ENCODE measurements around the gene TNFRSF8.

The TNFRSF8 gene

DNA sequence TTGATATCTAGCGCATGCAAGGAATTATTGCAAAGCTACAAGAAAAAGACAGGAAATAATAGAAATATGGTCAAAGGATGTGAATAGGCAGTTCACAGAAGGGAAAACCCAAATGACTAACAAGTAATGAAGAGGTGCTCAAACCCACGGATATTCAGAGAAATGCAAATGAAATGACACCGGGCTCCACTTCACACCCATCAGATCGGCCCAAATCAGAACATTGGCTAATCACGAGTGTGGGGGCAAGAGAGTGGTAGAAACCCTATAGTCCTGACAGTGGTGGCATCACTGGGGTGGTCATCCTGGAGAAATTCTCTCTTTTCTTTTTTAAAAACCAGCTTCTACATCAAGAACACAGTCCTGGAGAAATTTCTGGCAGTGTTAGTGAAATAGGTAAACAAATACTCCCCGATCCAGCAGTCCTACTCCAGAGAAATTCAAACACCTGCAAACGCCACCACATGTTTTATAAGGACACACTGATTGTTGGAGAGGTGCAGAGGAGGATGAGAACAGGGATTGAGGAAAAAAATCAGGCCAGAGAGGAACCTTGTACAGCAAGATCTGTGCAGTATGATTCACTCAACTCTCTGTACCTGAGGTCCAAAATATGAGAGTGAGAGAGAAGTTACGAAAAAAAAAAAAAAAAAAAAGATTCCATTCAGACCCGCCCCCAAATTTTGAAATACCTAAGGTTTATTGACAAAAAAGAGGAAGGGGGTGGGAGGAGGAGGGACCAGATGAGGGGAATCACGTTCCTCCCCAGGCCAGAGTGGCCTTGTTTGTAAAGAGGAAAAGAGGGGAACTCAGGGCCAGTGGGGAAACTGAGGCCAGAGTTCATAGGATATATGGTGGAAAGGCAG, 94.5 kb downstream of the TNFRSF8 start:
- no peaks in the 10 kb centered on the region for H3K27me3 Mint-ChIP-seq
- peak overlapping the region; percentile 72 for H3K4me3 Mint-ChIP-seq
- no peaks in the 10 kb centered on the region for H3K9me3 Mint-ChIP-seq
- no peaks in the 10 kb centered on the region for H3K36me3 Mint-ChIP-seq
- ATAC-seq (ENCODE audit: low read depth): peak; percentile 54
- DNase-seq (ENCODE audit: low spot score in 2 of 2): peak in 1 of 2 donors; percentile 44
- H3K27ac Mint-ChIP-seq: peak overlapping the region; percentile 93
- peaks cover 67% of the 10 kb centered on the region for H3K4me1 Mint-ChIP-seq

DNA sequence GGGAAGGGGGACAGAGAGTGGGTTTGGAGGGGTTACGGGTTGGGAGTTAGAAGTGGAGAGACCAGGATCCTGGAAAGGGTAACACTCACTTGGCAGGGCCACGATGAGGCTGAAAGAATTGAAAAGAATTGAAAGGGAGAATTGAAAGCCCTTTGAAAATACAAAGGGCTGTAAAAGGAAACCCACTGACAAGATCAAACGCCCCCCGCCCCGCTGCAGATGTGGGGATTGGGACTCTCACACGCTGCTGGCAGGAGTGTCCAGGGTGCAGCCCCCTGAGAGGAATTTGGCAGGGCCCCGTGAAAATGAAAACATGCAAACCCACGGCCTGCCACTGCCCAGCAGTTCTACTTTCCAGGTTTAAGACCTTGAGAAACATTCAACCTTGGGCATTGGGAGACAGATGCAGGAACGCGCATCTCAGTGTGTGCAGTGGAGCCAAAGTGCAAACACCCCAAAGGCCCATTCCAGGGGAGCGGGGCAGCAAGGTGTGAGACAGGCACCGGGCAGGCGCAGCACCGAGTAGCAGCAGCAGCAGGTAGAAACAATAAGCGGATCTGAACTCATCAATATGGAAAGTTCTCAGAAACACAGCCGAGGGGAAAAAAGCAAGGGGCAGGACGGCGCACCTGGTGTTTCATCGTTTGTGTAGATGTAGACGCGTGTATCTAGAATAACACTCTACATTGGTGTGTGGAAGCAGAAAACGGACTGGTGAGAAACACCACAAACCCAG, 95.4 kb downstream of the TNFRSF8 start:
- no peaks in the 10 kb centered on the region for H3K36me3 Mint-ChIP-seq
- no peaks in the 10 kb centered on the region for H3K27me3 Mint-ChIP-seq
- no peak for ATAC-seq (ENCODE audit: low read depth)
- H3K4me1 Mint-ChIP-seq: peaks cover 65% of the 10 kb centered on the region
- H3K4me3 Mint-ChIP-seq: peak overlapping the region; percentile 72
- no peak for DNase-seq (ENCODE audit: low spot score in 2 of 2)
- H3K9me3 Mint-ChIP-seq: no peaks in the 10 kb centered on the region
- H3K27ac Mint-ChIP-seq: peak overlapping the region; percentile 93

DNA sequence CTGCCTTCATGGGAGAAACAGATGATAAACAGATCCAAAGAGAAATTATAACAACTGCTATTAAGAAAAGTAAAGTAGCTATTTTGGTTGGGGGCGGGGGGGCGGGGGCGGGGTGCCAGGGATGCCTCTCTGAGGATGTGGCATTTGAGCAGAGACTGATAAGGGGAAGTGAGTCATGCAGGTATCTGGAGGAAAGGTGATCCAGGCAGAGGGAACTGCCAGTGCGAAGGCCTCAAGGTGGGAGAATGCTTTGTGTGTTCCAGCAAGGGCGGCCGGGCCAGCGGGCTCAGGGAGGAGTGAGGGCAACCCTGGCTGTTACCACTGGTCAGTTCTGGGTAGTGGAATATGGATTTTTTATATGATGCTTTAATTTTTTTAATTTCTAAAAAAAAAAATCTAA, 96.7 kb downstream of the TNFRSF8 start:
- DNase-seq (ENCODE audit: low spot score in 2 of 2) (no peak), ATAC-seq (ENCODE audit: low read depth) (peak; percentile 33)
- no peaks in the 10 kb centered on the region for H3K36me3 Mint-ChIP-seq
- no peak overlapping the region for H3K27ac Mint-ChIP-seq
- peaks cover 66% of the 10 kb centered on the region for H3K4me1 Mint-ChIP-seq
- no peaks in the 10 kb centered on the region for H3K9me3 Mint-ChIP-seq
- no peak overlapping the region for H3K4me3 Mint-ChIP-seq
- no peaks in the 10 kb centered on the region for H3K27me3 Mint-ChIP-seq

DNA sequence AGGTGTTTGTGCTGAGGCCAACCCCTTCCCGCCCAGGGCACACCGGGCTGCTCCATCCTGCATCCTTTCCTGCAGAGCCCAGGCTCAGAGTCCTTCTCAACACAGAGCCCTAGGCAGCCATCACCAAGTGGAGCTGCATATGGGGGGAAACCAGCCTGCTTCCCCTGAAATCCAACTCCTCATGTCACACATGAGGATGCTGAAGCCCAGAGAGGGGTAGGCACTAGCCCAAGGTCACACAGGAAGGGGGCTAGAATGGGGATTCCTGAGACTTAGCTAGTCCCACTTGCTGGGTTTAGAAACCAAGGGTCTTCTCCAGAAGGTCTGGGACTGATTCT, 98.2 kb downstream of the TNFRSF8 start:
- ATAC-seq (ENCODE audit: low read depth) (no peak), DNase-seq (ENCODE audit: low spot score in 2 of 2) (no peak)
- Mint-ChIP-seq H3K27me3 (no peaks in the 10 kb centered on the region), H3K27ac (peak overlapping the region; percentile 49), H3K4me3 (peak overlapping the region; percentile 33), H3K36me3 (no peaks in the 10 kb centered on the region), H3K9me3 (no peaks in the 10 kb centered on the region), H3K4me1 (peaks cover 57% of the 10 kb centered on the region)

DNA sequence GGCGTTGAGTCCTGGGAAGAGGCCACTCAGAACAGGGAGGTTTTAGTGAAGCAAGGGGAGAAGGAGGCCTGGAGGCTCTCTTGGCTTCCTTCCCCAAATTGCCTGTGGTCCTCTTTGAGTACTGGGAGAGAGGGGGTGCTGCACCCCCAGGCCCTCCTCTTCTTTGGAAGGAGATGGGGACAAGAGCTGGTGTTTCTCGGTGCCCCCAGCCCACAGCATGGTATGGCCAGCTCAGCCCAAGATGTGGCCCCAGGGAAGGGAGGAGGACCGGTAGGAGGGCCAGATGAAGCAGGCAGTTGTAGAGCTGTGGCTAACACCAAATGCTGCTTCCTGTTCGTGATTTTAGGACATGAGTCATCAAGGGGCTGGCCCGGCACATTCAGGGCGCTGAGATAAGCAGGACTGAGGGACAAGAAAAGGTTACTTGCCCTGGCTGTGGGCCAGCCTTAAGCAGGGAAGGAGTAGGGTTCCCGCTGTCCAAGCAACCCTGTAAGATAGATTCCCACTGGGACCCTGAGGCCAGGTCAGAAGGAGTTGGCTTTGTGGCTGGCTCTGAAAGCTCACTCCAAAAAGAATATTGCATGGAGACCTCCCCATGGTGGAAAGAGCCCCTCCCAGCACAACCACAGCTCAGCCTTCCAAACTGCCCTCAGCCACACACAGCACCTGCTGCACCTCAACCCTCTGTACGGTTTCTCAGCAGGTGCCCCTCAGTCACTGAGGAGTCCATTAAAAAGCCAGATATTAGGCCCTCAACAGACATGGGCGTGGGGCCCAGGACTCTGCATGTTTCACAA, 98.8 kb downstream of the TNFRSF8 start:
- ATAC-seq (ENCODE audit: low read depth): peak; percentile 70
- DNase-seq (ENCODE audit: low spot score in 2 of 2): no peak
- H3K9me3 Mint-ChIP-seq: no peaks in the 10 kb centered on the region
- H3K4me1 Mint-ChIP-seq: peaks cover 59% of the 10 kb centered on the region
- no peaks in the 10 kb centered on the region for H3K27me3 Mint-ChIP-seq
- no peaks in the 10 kb centered on the region for H3K36me3 Mint-ChIP-seq
- peak overlapping the region; percentile 33 for H3K4me3 Mint-ChIP-seq
- H3K27ac Mint-ChIP-seq: peak overlapping the region; percentile 49

DNA sequence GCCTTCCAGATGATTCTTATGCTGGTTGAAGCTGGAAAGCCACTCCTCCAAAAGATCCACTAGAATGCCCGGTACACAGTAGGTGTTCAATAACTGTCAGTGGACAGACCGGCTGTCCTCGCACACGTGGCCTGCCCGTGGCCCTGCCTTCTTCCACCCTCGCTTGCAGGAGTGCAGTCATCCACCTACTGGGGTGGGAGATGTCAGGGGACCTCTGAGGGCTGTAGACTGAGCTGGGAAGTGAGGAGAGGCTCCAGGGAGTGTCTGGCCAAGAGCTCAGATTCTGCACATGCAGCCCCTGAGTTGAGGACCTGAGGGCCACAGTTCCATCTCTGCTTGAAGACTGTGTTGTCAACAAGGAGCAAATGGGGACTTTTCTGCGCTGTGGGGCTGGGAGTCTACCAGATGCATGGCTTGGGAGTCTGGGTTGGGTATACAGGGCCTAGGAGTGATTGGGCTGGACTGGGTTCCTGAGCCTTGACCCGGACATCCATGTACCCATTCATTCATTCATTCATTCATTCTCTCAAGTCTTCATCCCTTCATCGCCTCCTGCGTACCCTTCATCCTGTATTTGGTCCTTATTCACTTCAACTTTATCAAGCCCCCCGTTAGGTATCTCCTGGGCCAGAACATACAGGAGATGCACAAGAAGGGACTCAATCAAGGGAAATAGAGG, 99.5 kb downstream of the TNFRSF8 start:
- no peak for ATAC-seq (ENCODE audit: low read depth)
- no peaks in the 10 kb centered on the region for H3K27me3 Mint-ChIP-seq

DNA sequence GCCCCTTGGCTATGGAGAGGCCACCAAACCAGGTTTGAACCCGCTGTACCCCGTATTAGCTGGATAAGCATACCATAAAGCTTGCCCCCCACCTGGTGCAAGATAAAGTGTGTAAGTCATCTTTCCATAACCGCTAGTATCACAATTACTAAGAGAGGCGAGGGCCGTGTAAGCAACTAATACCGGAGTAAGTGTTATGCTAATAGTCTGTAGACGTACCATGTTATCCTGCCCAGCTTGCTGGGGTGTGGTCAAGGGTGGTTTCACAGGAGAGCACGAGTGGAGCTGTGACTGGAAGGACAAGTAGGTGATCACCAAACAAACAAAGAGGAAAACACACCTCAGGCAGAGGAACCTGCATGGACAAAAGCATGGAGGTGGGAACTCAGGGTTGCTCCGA, 100.1 kb downstream of the TNFRSF8 start:
- Mint-ChIP-seq H3K4me3 (peak overlapping the region; percentile 9), H3K9me3 (no peaks in the 10 kb centered on the region), H3K36me3 (no peaks in the 10 kb centered on the region), H3K4me1 (peaks cover 55% of the 10 kb centered on the region), H3K27me3 (no peaks in the 10 kb centered on the region), H3K27ac (peak overlapping the region; percentile 49)
- no peak for DNase-seq (ENCODE audit: low spot score in 2 of 2)
- no peak for ATAC-seq (ENCODE audit: low read depth)

More for the DNA sequence above, 99.5 kb downstream of the TNFRSF8 start:
- Mint-ChIP-seq H3K36me3 (no peaks in the 10 kb centered on the region), H3K27ac (peak overlapping the region; percentile 49), H3K9me3 (no peaks in the 10 kb centered on the region), H3K4me1 (peaks cover 55% of the 10 kb centered on the region), H3K4me3 (peak overlapping the region; percentile 9)
- DNase-seq (ENCODE audit: low spot score in 2 of 2): no peak

DNA sequence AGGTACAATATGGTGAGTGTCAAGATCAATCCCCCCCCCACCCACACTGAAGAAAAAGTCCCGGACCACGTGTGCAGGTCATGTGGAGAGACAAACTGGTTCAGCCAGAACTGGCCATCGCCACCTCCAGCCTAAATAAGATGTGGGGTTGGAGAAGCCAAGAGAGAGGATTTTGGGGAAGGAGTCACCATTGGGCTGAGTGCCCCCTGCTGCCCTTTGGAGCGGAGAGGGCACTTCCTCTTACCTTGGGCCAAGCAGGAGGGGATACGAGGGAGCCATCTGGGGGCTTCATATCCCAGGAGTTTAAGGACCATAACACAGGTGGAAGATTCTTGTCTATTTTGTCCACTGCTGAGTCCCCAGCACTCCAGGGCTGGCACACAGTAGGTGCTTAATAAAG, 101.1 kb downstream of the TNFRSF8 start:
- no peak for ATAC-seq (ENCODE audit: low read depth)
- Mint-ChIP-seq H3K36me3 (peaks cover 3% of the 10 kb centered on the region), H3K4me1 (peaks cover 57% of the 10 kb centered on the region), H3K27ac (peak overlapping the region; percentile 26), H3K4me3 (no peak overlapping the region), H3K9me3 (no peaks in the 10 kb centered on the region), H3K27me3 (no peaks in the 10 kb centered on the region)
- DNase-seq (ENCODE audit: low spot score in 2 of 2): no peak

DNA sequence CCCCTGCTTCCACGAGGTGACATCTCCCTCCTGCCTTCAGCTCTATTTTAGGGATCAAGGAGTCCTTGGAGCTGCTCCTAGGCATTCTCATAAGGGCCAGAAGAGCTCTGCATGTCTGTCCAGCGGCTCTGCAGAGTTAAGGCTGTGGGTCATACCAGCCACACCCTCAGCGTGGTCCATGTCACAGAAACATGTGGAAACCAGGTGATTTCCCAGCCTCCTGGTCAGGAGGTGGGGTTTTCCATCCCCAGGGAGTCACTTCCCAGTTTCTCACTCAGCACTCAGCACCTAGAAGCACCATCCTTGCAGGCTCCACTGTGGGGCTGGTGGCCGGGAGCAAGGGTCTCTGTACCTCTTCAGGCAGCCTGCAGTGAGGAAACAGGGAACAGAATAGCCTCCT, 102.2 kb downstream of the TNFRSF8 start:
- Mint-ChIP-seq H3K27me3 (no peaks in the 10 kb centered on the region), H3K27ac (no peak overlapping the region), H3K9me3 (no peaks in the 10 kb centered on the region), H3K4me1 (peaks cover 62% of the 10 kb centered on the region), H3K36me3 (peaks cover 7% of the 10 kb centered on the region), H3K4me3 (no peak overlapping the region)
- ATAC-seq (ENCODE audit: low read depth) (no peak), DNase-seq (ENCODE audit: low spot score in 2 of 2) (no peak)

DNA sequence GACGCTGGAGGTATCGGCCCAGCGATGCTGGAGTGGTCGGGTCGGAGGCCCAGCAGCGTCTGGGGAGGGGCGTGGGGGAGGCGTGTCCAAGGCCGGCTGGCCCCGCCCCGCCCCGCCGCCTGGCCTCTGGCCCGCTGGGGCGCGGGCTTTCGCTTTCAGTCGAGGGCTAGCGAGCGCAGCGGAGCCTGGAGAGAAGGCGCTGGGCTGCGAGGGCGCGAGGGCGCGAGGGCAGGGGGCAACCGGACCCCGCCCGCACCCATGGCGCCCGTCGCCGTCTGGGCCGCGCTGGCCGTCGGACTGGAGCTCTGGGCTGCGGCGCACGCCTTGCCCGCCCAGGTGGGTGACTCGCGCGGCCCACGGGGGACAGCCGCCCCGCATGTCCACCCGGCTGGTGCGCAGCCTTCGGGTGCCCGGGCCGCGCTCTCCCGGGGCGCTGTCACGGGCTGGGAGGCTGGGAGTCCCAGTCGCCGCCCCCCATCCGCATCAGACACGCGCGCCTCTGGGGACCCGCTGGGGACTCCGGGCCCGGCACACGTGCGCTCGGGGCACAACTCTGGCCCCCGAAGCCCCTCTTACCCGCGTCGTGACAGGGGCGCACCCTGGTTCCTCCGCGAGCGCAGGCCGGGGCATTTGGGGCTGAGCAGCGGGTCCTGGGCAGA, 103.9 kb downstream of the TNFRSF8 start, which contains the start of gene TNFRSF1B:
TNFRSF1B (plus strand) TSS at position 158 of the 659 bp plus-strand sequence; CDS start at position 259, 101 bp downstream.
- peaks cover 2% of the 10 kb centered on the region for H3K9me3 Mint-ChIP-seq
- ATAC-seq (ENCODE audit: low read depth): peak; percentile 77
- peak within 1 kb of the TSS; percentile 98 for H3K4me3 Mint-ChIP-seq
- H3K36me3 Mint-ChIP-seq: peaks cover 11% of the 10 kb centered on the region
- peak; percentile 51 to 65 for DNase-seq (ENCODE audit: low spot score in 2 of 2)
- H3K27me3 Mint-ChIP-seq: no peaks in the 10 kb centered on the region
- peaks cover 57% of the 10 kb centered on the region for H3K4me1 Mint-ChIP-seq
- peak within 1 kb of the TSS; percentile 92 for H3K27ac Mint-ChIP-seq

DNA sequence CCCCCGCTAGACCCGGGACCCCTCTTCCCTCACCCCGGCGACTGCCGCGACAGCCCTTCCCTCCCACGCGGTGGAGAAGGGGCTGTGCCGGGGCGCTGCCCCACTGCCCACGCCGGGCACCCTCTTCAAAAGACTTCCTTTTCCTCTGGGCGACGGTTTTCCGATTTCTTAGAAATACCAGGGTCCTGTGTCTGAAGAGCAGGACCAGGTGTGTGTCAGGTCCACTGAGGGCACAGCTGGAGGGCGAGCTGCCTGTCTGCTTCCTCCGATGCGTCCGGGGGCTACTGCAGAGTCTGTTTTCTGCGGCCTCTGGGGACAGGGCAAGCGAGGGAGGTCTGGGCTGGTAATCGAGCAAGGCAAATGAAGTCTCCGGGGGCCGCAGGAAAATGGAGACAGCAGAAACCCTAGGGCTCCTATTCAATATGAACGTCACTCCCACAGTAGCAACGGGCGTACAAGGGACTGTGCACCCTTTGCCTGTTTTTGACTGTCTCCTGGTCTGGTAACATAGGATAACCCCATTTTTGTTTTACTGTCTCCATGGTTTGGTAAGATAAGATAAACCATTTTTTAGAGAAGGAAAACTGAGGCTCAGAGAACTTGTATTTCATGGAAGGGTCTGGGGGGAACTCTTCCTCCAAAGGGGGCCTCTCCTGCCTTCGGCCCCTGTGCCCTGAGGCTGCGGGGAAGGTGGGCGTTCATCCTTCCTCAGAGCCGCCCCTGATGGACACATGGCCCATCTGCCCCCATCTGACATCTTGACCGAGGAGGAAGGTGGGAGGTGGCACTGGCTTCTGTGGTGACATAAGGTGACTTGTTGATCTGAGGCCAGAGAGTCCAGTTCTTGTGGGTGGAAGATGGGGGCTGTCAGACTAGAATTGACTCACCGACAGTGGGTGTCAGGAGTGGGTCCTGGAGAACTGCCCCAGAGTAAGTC, 104.7 kb downstream of the TNFRSF8 start:
- Mint-ChIP-seq H3K36me3 (peaks cover 11% of the 10 kb centered on the region), H3K27ac (peak overlapping the region; percentile 92), H3K4me1 (peaks cover 56% of the 10 kb centered on the region), H3K9me3 (peaks cover 2% of the 10 kb centered on the region), H3K27me3 (no peaks in the 10 kb centered on the region), H3K4me3 (peak overlapping the region; percentile 98)
- peak; percentile 6 for ATAC-seq (ENCODE audit: low read depth)
- DNase-seq (ENCODE audit: low spot score in 2 of 2): no peak

DNA sequence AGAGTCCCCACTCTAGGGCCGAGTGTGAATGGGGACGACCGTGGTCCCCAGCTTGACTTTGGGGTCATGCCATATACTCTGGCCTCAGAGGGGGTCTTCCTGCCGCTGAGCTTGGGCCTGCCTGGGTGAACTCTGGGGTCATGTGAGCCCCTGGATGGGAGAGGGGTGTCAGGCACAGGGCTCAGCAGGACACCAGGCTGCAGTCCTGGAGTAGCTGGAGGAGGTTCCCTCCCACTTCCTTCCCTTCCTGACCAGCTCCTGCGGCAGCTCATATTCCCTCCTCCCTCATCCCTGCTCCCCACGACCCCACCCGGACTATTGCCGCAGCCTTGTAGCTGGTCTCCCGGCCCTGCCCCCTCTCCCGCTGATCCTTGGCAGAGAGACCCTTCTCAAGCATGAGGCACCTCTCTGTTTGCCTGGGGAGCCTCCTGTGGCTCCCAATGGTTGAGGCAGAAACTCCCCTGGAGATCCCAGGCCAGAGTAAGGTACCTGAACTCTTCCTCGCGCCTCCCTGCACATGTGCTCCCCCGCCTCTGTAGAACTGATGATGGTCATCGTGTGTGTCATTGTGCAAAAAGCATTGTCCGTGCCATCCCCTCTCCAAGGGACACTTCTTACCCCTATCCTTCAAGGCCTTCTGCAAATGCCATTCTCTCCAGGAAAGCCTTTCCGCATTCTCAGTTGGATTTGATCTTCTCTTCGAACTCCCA, 105.5 kb downstream of the TNFRSF8 start:
- no peak for ATAC-seq (ENCODE audit: low read depth)
- peaks cover 11% of the 10 kb centered on the region for H3K36me3 Mint-ChIP-seq
- H3K27me3 Mint-ChIP-seq: no peaks in the 10 kb centered on the region
- no peak for DNase-seq (ENCODE audit: low spot score in 2 of 2)
- H3K4me1 Mint-ChIP-seq: peaks cover 53% of the 10 kb centered on the region
- H3K4me3 Mint-ChIP-seq: peak overlapping the region; percentile 98
- H3K9me3 Mint-ChIP-seq: peaks cover 2% of the 10 kb centered on the region
- H3K27ac Mint-ChIP-seq: peak overlapping the region; percentile 92
